Measurements from ENCODE around the gene RASAL2.

DNA sequence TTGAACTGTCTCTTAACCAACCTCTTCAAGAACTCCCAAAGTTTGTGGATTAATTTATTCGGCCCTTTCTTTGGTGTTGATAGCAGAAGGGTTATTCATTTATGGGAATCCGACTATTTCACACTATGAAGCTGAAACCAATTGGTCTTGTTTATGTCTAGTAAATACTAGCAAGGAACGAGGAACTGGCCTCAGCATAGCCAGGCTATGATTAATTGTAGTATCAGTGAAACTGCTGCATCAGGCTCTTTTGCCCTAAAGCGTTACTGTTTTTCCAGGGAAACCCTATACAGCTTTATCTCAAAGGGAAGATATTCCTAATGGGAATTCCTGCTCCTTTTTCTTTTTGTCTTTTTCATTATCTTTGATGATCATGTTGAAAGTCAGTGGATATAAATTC is 367.8 kb downstream of the RASAL2 start:
- TF ChIP-seq, protein P1, sequence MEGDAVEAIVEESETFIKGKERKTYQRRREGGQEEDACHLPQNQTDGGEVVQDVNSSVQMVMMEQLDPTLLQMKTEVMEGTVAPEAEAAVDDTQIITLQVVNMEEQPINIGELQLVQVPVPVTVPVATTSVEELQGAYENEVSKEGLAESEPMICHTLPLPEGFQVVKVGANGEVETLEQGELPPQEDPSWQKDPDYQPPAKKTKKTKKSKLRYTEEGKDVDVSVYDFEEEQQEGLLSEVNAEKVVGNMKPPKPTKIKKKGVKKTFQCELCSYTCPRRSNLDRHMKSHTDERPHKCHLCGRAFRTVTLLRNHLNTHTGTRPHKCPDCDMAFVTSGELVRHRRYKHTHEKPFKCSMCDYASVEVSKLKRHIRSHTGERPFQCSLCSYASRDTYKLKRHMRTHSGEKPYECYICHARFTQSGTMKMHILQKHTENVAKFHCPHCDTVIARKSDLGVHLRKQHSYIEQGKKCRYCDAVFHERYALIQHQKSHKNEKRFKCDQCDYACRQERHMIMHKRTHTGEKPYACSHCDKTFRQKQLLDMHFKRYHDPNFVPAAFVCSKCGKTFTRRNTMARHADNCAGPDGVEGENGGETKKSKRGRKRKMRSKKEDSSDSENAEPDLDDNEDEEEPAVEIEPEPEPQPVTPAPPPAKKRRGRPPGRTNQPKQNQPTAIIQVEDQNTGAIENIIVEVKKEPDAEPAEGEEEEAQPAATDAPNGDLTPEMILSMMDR (IDR thresholded peaks at IDR 0.05) = no peak
- no peak for TF ChIP-seq POLR2A (IDR thresholded peaks at IDR 0.05)

Data from adrenal gland (tissue), 5 donors.